Fibroblast of villous mesenchyme (primary cell): Measurements from ENCODE around the gene NCAPH2. TPM values are rescaled to one million over a fixed set of nuclear protein-coding genes. Genes with fewer than 3 reads are reported as not detected.

Experiments used
- DNase-seq: peaks from one replicate; pipeline ENCODE4 v3.0.0-alpha.2; 2010; ENCODE audit warnings: low read depth
- H3K4me3 ChIP-seq: 2 replicates; pipeline ENCODE4 v1.5.1; 2011; ENCODE audit warnings: low read depth, mild to moderate bottlenecking, low read length
- CTCF ChIP-seq: IDR thresholded peaks from 2 replicates; pipeline ENCODE4 v1.5.1; 2012; ENCODE audit warnings: low read depth, mild to moderate bottlenecking, low read length; ENCODE audit not compliant: insufficient read depth
- total RNA-seq: library from RNA; depleted of rRNA; stranded (reverse); fragments of >200 nt; gene quantifications from 2 replicates; pipeline ENCODE4 v1.2.3, GENCODE V29; 2012

NCAPH2 gene
- total RNA-seq, 1 donor, result 27.2 TPM

GRCh38 chr22:50506611-50507420, 1.2 kb upstream of the NCAPH2 start:
- no peak for DNase-seq
- H3K4me3 ChIP-seq, result peak overlapping the region; percentile 91
- TF ChIP-seq CTCF, result no peak

- DNase-seq, result no peak
- H3K4me3 ChIP-seq, result peak within 1 kb of the TSS; percentile 91
- TF ChIP-seq CTCF, result no peak
Observed at GRCh38 chr22:50507421-50507990, 518 bp upstream of the NCAPH2 start, which contains the start of gene LMF2. TSS of gene LMF2 (minus strand) at chr22:50507702. CDS start at chr22:50507675, 27 bp downstream.

DNA sequence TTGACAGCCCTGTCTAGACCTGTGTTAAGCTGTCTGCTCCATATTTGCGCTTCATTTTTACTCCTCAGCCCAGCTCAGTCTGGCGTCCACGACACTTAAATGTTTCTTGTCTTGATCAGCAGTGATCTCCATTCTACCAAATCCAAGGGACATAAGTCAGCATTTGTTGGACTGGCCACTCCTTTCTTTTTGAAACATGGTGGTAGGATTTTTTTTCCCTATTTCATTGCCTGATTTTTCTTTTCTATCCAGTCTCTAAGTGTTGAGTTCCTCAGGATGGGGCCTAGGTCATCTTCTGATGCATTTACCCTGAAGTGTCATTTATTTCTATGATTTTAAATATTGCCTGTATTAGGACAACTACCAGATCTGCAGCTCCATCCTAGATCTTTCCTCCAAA, 873 bp downstream of the NCAPH2 start:
- no peak for DNase-seq
- peak overlapping the region; percentile 85 for H3K4me3 ChIP-seq
- no peak for TF ChIP-seq CTCF

GRCh38 chr22:50513175-50513574, 5.2 kb downstream of the NCAPH2 start:
- no peak for DNase-seq
- no peak overlapping the region for H3K4me3 ChIP-seq
- no peak for TF ChIP-seq CTCF

GRCh38 chr22:50516068-50516467, 8.0 kb downstream of the NCAPH2 start:
- TF ChIP-seq CTCF, result no peak
- H3K4me3 ChIP-seq, result no peak overlapping the region
- DNase-seq, result no peak

- no peak for TF ChIP-seq CTCF
- no peak for DNase-seq
- no peak overlapping the region for H3K4me3 ChIP-seq
Observed at GRCh38 chr22:50516891-50517290, 8.9 kb downstream of the NCAPH2 start.
